Esophagus squamous epithelium (tissue), 5 donors: ENCODE measurements around the gene GRIP2. TPM values are rescaled to one million over a fixed set of nuclear protein-coding genes. Genes with fewer than 3 reads are reported as not detected.

Experiments used
- DNase-seq: peaks from one replicate; lab custom pipeline; 2025; lab: John Stamatoyannopoulos, UW
- H3K27ac ChIP-seq, 4 donors: fragments of 200-600 bp; sonication (generic); one replicate each; pipeline ENCODE4 v1.5.1; 2016 to 2019; ENCODE audit warnings: mild to moderate bottlenecking in 1 of 4
- H3K27me3 ChIP-seq, 4 donors: fragments of 200-600 bp; sonication (generic); 1 replicate in 3 of 4; 2 replicates in 1 of 4; pipeline versions ENCODE4 v1.5.1 to v1.6.0; 2017 to 2021; ENCODE audit warnings: antibody characterized with exemption in 1 of 4
- H3K36me3 ChIP-seq, 3 donors: fragments of 200-600 bp; sonication (generic); one replicate each; pipeline ENCODE4 v1.5.1; 2016 to 2019
- H3K4me1 ChIP-seq, 3 donors: fragments of 200-600 bp; sonication (generic); one replicate each; pipeline ENCODE4 v1.5.1; 2017 to 2019
- H3K4me3 ChIP-seq, 4 donors: fragments of 200-600 bp; sonication (generic); 1 replicate in 3 of 4; 2 replicates in 1 of 4; pipeline ENCODE4 v1.5.1; 2016 to 2019; ENCODE audit warnings: mild to moderate bottlenecking in 2 of 4, moderate library complexity in 1 of 4
- H3K9me3 ChIP-seq, 3 donors: fragments of 200-600 bp; sonication (generic); one replicate each; pipeline ENCODE4 v1.5.1; 2016 to 2019
- POLR2A ChIP-seq, 4 donors: fragments of 450-650 bp; IDR thresholded peaks; one replicate each; pipeline ENCODE4 v1.6.1; 2017; ENCODE audit warnings: antibody characterized with exemption in 4 of 4, mild to moderate bottlenecking in 4 of 4, moderate library complexity in 3 of 4
- WGBS, 2 donors: methylation state at CpG; one replicate each; pipeline ENCODE4 v1.1.5; 2018; 5-methylcytosine and 5-hydroxymethylcytosine counted together
- intact Hi-C: fragments of 100-400 bp; cut with DNase I; formaldehyde crosslinking; loops from one replicate; pipeline ENCODE4 v1.15.0; 2022
- total RNA-seq, 4 donors: library from RNA; depleted of rRNA; stranded (reverse); fragments of >200 nt; gene quantifications; one replicate each; pipeline ENCODE4 v1.1.0, GENCODE V29; 2016
- TF ChIP-seq, protein P1 (sequence below), 6 experiments: fragments of 450-650 bp in 4 of 6; fragments of 200-600 bp in 2 of 6; sonication (generic) in 2 of 6; IDR thresholded peaks; one replicate each; pipeline ENCODE4 v1.5.1; 2016 to 2019; ENCODE audit warnings: antibody characterized with exemption in 6 of 6, mild to moderate bottlenecking in 4 of 6, moderate library complexity in 4 of 6
- donor health status: DM: yes; HTN: yes; CAD: no.

Gene GRIP2
- total RNA-seq, 4 donors from 2014 or later: 0.23 to 2.9 (median 0.53) TPM

DNA sequence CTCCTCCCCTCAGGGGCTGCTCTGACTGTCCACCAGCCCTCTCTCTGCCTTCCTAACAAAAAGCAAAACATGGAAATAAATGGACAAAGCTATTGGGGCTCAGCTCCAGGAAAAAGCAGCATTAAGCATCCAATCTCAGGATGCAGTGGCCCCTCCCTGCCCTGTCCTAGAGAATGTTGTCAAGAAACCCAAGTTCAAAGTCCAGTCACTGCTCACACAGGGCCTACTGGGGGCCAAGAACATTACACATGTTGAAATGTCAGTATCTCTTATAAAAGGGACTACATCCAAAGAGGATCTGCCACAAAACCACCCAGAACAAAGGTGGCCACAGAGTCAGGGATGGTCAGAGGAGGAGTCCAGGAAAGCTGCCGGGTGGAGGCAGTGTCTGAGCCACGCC, 7.6 kb upstream of the GRIP2 start:
- no peak overlapping the region for H3K4me3 ChIP-seq
- peaks cover 0 to 20% (median 0%) of the 10 kb centered on the region in 3 donors for H3K4me1 ChIP-seq
- no peaks in the 10 kb centered on the region for H3K9me3 ChIP-seq
- DNase-seq: no peak
- H3K27me3 ChIP-seq: peaks cover 0 to 54% (median 0%) of the 10 kb centered on the region in 4 donors
- H3K36me3 ChIP-seq: no peaks in the 10 kb centered on the region
- no peak overlapping the region for H3K27ac ChIP-seq
- intact Hi-C loops: no loop called here
- 67 to 100% methylated on average over 1 to 2 of the region's 2 CpGs for WGBS, 2 donors
- TF ChIP-seq POLR2A (IDR thresholded peaks at IDR 0.05): no peak
- TF ChIP-seq, protein P1, sequence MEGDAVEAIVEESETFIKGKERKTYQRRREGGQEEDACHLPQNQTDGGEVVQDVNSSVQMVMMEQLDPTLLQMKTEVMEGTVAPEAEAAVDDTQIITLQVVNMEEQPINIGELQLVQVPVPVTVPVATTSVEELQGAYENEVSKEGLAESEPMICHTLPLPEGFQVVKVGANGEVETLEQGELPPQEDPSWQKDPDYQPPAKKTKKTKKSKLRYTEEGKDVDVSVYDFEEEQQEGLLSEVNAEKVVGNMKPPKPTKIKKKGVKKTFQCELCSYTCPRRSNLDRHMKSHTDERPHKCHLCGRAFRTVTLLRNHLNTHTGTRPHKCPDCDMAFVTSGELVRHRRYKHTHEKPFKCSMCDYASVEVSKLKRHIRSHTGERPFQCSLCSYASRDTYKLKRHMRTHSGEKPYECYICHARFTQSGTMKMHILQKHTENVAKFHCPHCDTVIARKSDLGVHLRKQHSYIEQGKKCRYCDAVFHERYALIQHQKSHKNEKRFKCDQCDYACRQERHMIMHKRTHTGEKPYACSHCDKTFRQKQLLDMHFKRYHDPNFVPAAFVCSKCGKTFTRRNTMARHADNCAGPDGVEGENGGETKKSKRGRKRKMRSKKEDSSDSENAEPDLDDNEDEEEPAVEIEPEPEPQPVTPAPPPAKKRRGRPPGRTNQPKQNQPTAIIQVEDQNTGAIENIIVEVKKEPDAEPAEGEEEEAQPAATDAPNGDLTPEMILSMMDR (IDR thresholded peaks at IDR 0.05): no peak

DNA sequence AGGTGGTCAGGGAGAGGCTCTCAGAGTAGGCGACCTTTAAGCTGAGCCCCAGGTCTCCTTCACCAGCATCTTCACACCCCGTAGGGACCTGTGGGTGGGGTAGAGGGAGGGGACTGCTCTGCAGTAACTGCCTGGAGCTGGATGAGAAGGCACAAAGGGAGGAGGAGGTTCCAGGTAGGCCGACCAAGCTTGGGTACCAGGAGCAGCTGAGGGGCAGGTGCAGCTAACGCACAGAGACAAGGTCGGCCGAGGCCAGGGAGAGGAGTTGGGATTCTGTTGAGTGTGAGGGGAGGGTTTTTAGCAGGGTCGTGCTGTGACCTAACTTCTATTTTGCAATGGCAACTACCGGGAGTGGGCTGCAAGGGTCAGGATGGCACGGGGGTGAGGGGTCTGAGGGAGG, 5.9 kb upstream of the GRIP2 start:
- no peak overlapping the region for H3K27ac ChIP-seq
- intact Hi-C loops: no loop called here
- peaks cover 0 to 21% (median 0%) of the 10 kb centered on the region in 3 donors for H3K4me1 ChIP-seq
- TF ChIP-seq POLR2A (IDR thresholded peaks at IDR 0.05): no peak
- TF ChIP-seq, protein P1 (IDR thresholded peaks at IDR 0.05): no peak
- H3K27me3 ChIP-seq: peaks cover 0 to 43% (median 0%) of the 10 kb centered on the region in 4 donors
- no peak overlapping the region for H3K4me3 ChIP-seq
- H3K9me3 ChIP-seq: no peaks in the 10 kb centered on the region
- no peaks in the 10 kb centered on the region for H3K36me3 ChIP-seq
- 67 to 71% methylated on average over 7 to 9 of the region's 9 CpGs for WGBS, 2 donors
- no peak for DNase-seq

DNA sequence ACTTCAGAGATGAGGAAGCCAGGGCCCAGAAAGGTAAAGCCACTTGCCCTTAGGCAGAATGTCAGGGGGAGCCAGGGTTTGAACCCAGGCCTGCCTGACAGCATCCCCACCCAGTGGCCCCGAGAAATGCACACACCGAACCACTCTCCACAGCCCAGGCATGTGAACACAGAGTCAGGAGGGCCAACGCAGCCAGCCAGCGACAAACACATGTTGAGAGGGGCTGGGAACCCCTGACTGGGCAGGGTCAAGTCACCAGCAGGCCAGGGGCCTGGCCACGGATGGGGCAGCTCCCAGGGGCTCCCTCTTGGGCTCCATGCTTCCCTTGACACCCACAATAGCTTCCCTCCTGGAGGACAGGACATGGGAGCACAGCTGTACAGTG, 5.1 kb upstream of the GRIP2 start:
- Histone ChIP-seq H3K9me3 (no peaks in the 10 kb centered on the region), H3K4me1 (peaks cover 0 to 21% (median 0%) of the 10 kb centered on the region in 3 donors), H3K27ac (no peak overlapping the region), H3K27me3 (peaks cover 0 to 38% (median 0%) of the 10 kb centered on the region in 4 donors), H3K4me3 (no peak overlapping the region), H3K36me3 (no peaks in the 10 kb centered on the region)
- DNase-seq: no peak
- intact Hi-C loops: no loop called here
- 66 to 83% methylated on average over 5 of the region's 5 CpGs for WGBS, 2 donors
- TF ChIP-seq, protein P1 (IDR thresholded peaks at IDR 0.05): no peak
- no peak for TF ChIP-seq POLR2A (IDR thresholded peaks at IDR 0.05)

DNA sequence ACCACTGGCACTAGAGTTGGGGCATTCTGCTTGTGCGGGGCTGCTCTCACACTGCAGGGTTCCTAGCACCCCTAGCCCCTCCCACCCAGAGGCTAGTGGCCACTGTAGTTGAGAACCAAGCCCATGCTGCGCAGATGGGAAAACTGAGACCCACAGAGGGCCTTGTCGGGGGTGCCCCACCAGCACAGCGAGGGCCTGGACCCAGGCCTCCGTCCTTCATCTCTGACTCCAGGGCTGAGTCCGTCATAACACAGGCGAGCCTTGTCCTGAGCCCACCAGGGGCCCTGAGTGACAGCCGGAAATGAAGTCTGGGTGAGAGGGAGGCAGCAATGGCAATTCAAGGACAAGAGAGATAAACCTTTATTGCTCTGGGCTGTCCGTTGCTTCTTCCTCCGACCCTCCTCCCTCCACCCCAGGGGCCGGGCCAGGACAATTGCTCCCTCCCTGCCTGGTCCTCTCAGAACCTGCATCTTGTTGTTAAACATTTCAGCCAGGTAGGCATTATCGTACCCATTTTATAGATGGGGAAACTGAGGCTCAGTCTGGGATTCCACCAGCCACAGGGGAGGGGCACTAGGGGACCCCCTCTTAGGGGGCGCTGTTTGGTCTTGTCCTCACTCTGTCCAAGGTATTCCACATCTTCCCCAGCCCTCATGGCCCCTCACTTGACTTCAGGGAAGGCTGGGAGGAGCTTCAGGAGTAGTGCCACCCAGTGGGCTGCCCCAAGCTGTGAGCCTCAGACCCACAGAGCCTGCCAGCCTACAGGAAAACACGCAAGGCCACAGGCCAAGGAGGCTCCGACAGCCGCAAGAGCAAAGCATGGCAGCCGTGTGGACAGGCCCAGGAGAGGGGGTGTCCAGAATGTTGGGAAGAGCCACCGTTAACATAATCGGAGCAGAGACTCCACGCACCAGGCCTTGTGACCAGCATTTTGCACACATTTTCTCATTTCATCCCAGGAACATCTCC, 4.4 kb upstream of the GRIP2 start:
- Histone ChIP-seq H3K36me3 (no peaks in the 10 kb centered on the region), H3K27ac (no peak overlapping the region), H3K4me3 (no peak overlapping the region), H3K9me3 (no peaks in the 10 kb centered on the region), H3K4me1 (peaks cover 0 to 21% (median 0%) of the 10 kb centered on the region in 3 donors), H3K27me3 (peaks cover 0 to 32% (median 0%) of the 10 kb centered on the region in 4 donors)
- TF ChIP-seq, protein P1 (IDR thresholded peaks at IDR 0.05): no peak
- TF ChIP-seq POLR2A (IDR thresholded peaks at IDR 0.05): no peak
- no peak for DNase-seq
- intact Hi-C loops: no loop called here
- 79 to 92% methylated on average over 7 to 8 of the region's 20 CpGs for WGBS, 2 donors

DNA sequence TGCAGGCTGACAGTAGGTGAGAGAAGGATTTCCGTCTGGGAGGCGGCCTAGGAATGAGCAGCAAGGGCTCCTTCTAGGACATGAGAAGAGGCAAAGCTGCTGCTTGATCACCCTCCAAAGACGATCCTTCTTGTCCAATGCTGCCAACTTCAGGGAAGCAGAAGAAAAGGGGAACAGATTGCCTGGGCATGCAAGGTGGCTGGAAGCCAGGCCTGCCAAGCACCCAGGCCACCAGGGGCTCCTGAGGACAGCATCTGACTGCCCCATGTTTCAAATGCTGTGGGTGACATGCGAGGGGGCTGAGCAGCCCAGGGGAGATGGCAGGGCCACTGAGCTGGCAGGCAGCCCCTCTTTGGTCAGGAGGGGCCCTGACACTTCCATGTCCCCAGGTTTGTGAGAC, 3.3 kb upstream of the GRIP2 start:
- TF ChIP-seq, protein P1 (IDR thresholded peaks at IDR 0.05): no peak
- TF ChIP-seq POLR2A (IDR thresholded peaks at IDR 0.05): no peak
- H3K4me3 ChIP-seq: no peak overlapping the region
- H3K9me3 ChIP-seq: no peaks in the 10 kb centered on the region
- 30 to 48% methylated on average over 4 of the region's 4 CpGs for WGBS, 2 donors
- H3K4me1 ChIP-seq: peaks cover 0 to 19% (median 0%) of the 10 kb centered on the region in 3 donors
- H3K27ac ChIP-seq: no peak overlapping the region
- H3K36me3 ChIP-seq: no peaks in the 10 kb centered on the region
- no peak for DNase-seq
- peaks cover 0 to 27% (median 0%) of the 10 kb centered on the region in 4 donors for H3K27me3 ChIP-seq
- intact Hi-C loops: no loop called here
